ENCODE measurements around the gene CENPL.

- no peak for TF ChIP-seq REST (IDR thresholded peaks at IDR 0.05; ENCODE audit: insufficient read depth in 1 of 2, low read depth in 2 of 2, low read length in 2 of 2)
- TF ChIP-seq POLR2AphosphoS5 (IDR thresholded peaks at IDR 0.05; ENCODE audit: low read depth, low read length) = no peak
- TF ChIP-seq TAF1 (IDR thresholded peaks at IDR 0.05; ENCODE audit: borderline replicate concordance, insufficient read depth, low read length) = no peak
- no peak for TF ChIP-seq FOXP2 (optimal IDR thresholded peaks at IDR 0.05; ENCODE audit: borderline replicate concordance, extremely low read depth, extremely low read length, insufficient read depth)
Measured at GRCh38 chr1:173757666-173758065, 67.0 kb downstream of the CENPL start.
